ENCODE data around the gene BRAT1.
"Not testable (repeated sequence)": the region's sequence is repeated elsewhere in the genome, so short reads cannot be mapped to it uniquely, and the experiment has no call there.

BRAT1 gene

GRCh38 chr7:2583798-2584580 is 28.7 kb upstream of the BRAT1 start:
- no peak for DNase-seq

GRCh38 chr7:2582006-2582735 is 26.8 kb upstream of the BRAT1 start:
- no peak for DNase-seq

- DNase-seq = no peak
Observed at GRCh38 chr7:2580636-2581035, 25.3 kb upstream of the BRAT1 start.

- no peak for DNase-seq
Observed at GRCh38 chr7:2577914-2578680, 22.8 kb upstream of the BRAT1 start.

GRCh38 chr7:2576742-2577491 is 21.6 kb upstream of the BRAT1 start:
- DNase-seq = no peak

GRCh38 chr7:2575733-2576340 is 20.5 kb upstream of the BRAT1 start:
- no peak for DNase-seq

- no peak for DNase-seq
Observed at GRCh38 chr7:2575046-2575732, 19.9 kb upstream of the BRAT1 start.

GRCh38 chr7:2573761-2574160 is 18.4 kb upstream of the BRAT1 start:
- DNase-seq = no peak

- peak; percentile 22 to 25 for DNase-seq
Observed at GRCh38 chr7:2572101-2572842, 16.9 kb upstream of the BRAT1 start.

GRCh38 chr7:2571409-2571808 is 16.1 kb upstream of the BRAT1 start:
- no peak for DNase-seq

- no peak for DNase-seq
Observed at GRCh38 chr7:2570021-2570420, 14.7 kb upstream of the BRAT1 start.

- no peak for DNase-seq
Observed at GRCh38 chr7:2569421-2569820, 14.1 kb upstream of the BRAT1 start.

- DNase-seq = no peak
Observed at GRCh38 chr7:2568521-2569223, 13.3 kb upstream of the BRAT1 start.

- no peak for DNase-seq
Observed at GRCh38 chr7:2567679-2568278, 12.5 kb upstream of the BRAT1 start.

- peak in 1 of 2 donors; percentile 24 for DNase-seq
Observed at GRCh38 chr7:2566890-2567678, 11.8 kb upstream of the BRAT1 start.

- no peak for DNase-seq
Observed at GRCh38 chr7:2566348-2566889, 11.1 kb upstream of the BRAT1 start.

- no peak for DNase-seq
Observed at GRCh38 chr7:2564970-2565540, 9.7 kb upstream of the BRAT1 start.

- not testable (repeated sequence) for DNase-seq
Observed at GRCh38 chr7:2563955-2564354, 8.6 kb upstream of the BRAT1 start.
